IPS-18a (cell line): ENCODE data around the gene PACS1.

ENCODE experiments used
- H3K27ac ChIP-seq: one replicate; pipeline ENCODE4 v1.5.1; 2013; ENCODE audit warnings: low read length
- H3K27me3 ChIP-seq: one replicate; pipeline ENCODE4 v1.6.1; 2013; ENCODE audit warnings: mild to moderate bottlenecking, low read length; ENCODE audit not compliant: control insufficient read depth, insufficient read depth
- H3K36me3 ChIP-seq: one replicate; pipeline ENCODE4 v1.6.1; 2013; ENCODE audit warnings: low read depth, low read length; ENCODE audit not compliant: control insufficient read depth
- H3K4me1 ChIP-seq: one replicate; pipeline ENCODE4 v1.6.1; 2013; ENCODE audit warnings: low read depth, low read length; ENCODE audit not compliant: control insufficient read depth
- H3K4me3 ChIP-seq: one replicate; pipeline ENCODE4 v1.5.1; 2013; ENCODE audit warnings: low read length
- H3K9ac ChIP-seq: one replicate; pipeline ENCODE4 v1.6.1; 2013; ENCODE audit warnings: mild to moderate bottlenecking, low read length, moderate library complexity
- H3K9me3 ChIP-seq: one replicate; pipeline ENCODE4 v1.6.1; 2013; ENCODE audit warnings: low read depth, low read length; ENCODE audit not compliant: control insufficient read depth

PACS1 gene

DNA sequence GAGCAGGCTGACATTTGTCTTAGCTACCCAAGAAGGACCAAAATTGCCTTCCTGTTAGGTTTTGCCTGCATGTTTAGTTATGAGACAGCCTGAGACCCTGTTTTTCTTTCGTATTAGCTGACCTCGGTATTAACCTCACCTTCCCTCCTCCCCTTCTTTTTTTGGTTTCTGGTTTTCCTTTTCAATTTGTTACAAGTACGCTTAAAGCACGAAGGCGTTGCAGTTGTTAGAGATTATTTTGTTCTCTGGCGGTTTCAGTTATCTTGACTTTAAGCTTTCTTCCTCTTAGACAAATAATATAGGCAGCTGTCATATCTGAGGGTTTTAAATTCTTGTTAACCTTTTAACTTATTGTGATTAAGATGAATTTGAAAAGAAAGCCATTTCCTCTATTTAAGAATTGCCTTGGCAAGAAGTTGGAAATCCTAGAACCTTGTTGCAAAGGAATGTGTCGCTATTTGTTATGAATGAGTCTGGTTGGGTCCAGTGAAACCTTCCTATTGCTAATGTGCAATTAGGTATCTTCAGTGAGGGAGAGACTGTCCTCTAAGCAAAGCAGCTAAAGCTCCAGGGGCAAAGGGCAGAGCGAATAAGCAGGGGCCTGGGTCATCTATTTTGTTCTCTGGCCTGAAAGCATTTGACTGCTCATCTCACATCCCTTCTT, 45.7 kb downstream of the PACS1 start:
- Histone ChIP-seq H3K4me1 (peaks cover 33% of the 10 kb centered on the region), H3K9me3 (no peaks in the 10 kb centered on the region), H3K27ac (no peak overlapping the region), H3K9ac (no peak overlapping the region), H3K36me3 (no peaks in the 10 kb centered on the region), H3K4me3 (no peak overlapping the region), H3K27me3 (no peaks in the 10 kb centered on the region)

DNA sequence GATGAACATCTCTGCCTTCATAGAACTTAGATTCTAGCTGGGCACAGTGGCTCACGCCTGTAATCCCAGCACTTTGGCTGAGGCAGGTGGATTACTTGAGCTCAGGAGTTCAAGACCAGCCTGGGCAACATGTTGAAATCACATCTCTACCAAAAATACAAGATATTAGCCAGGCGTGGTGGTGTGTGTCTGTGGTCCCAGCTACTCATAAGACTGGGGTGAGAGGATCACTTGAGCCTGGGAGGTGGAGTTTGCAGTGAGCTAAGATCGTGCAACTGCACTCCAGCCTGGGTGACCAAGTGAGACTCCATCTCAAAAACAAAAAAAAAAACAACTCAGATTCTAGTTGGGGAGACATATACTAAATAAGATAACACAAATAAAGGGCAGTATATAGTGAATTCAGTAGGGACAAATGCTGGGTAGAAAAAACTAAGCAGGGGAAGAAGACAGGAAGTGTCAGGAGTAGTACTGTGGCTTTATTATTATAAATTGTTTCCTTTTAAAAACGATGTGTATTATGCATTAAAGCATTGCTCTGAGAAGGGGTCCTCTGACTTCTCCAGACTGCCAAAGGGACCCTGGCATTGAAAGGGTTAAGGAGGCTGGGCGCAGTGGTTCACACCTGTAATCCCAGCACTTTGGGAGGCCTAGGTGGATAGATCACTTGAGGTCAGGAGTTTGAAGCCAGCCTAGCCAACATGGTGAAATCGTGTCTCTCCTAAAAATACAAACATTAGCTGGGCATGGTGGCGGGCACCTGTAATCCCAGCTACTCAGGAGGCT, 46.7 kb downstream of the PACS1 start:
- no peaks in the 10 kb centered on the region for H3K27me3 ChIP-seq
- no peaks in the 10 kb centered on the region for H3K36me3 ChIP-seq
- H3K9me3 ChIP-seq = no peaks in the 10 kb centered on the region
- no peak overlapping the region for H3K27ac ChIP-seq
- H3K4me3 ChIP-seq = no peak overlapping the region
- H3K9ac ChIP-seq = no peak overlapping the region
- H3K4me1 ChIP-seq = peaks cover 30% of the 10 kb centered on the region

DNA sequence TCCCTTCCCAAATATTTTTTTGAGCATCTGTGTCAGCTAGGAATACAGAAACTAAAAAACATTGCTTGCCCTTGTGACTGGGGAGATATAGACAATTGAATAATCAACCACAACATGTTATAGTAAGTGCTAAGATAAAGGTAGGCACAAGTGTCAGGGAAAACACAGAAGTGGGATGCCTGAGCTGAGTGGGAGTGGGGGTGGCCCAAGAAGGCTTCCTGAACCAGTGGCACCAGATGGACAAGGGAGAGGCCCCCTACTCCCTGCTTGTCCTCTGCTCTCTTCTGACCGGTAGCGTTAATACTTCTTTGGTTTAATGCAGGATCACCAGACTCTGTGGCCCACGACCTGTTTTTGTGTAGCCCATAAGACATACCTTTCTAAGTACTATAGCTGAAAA, 48.8 kb downstream of the PACS1 start:
- Histone ChIP-seq H3K36me3 (no peaks in the 10 kb centered on the region), H3K9ac (no peak overlapping the region), H3K4me3 (no peak overlapping the region), H3K4me1 (peaks cover 15% of the 10 kb centered on the region), H3K27ac (no peak overlapping the region), H3K27me3 (no peaks in the 10 kb centered on the region), H3K9me3 (no peaks in the 10 kb centered on the region)

DNA sequence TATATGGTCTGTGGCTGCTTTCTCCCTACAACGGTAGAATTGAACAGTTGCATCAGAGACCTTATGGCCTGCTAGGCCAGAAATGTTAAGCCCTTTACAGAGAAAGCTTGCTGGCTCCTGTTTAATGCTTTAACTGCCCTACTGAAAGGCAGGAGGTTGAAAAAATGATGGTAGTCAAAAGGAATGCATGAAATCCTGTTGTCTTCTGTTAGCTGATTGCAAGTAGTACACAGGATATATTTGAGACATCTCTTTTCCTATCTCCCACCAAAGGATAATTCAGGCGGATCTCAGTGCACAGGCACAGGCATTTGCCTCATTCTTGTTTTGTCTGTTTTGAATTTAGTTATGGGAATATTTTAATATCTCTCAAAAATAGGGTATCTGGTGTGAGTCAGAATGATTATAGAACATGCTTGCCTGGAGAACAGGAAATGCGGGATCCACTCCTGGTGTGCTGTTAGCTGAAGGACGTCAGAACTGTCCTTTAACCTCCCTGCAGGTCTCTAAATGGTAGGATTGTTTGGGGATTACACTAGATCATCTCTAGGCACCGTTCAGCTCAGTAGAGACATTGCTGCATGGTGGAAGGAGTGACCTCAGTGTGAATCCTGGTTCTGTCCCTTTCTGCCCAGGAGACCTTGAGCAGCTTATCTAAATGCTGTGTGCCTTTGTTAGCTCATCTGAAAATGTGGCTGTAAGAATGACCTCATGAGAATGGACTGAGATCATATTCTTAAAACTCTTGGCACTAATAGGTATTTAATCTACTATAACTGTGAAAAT, 49.5 kb downstream of the PACS1 start:
- H3K36me3 ChIP-seq = no peaks in the 10 kb centered on the region
- H3K4me1 ChIP-seq = peaks cover 15% of the 10 kb centered on the region
- no peak overlapping the region for H3K4me3 ChIP-seq
- no peak overlapping the region for H3K27ac ChIP-seq
- H3K27me3 ChIP-seq = no peaks in the 10 kb centered on the region
- H3K9me3 ChIP-seq = no peaks in the 10 kb centered on the region
- H3K9ac ChIP-seq = no peak overlapping the region

DNA sequence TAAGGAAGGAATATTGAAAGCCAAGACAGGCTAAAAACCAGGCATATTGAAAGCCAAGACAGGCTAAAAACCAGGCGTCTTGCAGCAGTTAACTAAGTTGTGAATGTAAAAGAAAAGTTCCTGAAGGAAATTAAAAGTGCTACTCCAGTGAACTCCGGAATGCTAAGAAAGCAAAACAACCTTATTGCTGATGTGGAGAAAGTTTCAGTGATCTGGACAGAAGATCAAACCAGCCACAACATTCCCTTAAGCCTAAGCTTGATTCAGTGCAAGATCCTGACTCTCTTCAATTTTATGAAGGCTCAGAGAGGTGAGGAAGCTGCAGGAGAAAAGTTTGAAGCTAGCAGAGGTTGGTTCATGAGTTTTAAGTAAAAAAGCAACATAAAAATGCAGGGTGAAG, 51.4 kb downstream of the PACS1 start:
- no peak overlapping the region for H3K9ac ChIP-seq
- H3K4me3 ChIP-seq = no peak overlapping the region
- H3K27me3 ChIP-seq = no peaks in the 10 kb centered on the region
- no peaks in the 10 kb centered on the region for H3K9me3 ChIP-seq
- no peaks in the 10 kb centered on the region for H3K36me3 ChIP-seq
- no peak overlapping the region for H3K27ac ChIP-seq
- H3K4me1 ChIP-seq = peaks cover 15% of the 10 kb centered on the region

DNA sequence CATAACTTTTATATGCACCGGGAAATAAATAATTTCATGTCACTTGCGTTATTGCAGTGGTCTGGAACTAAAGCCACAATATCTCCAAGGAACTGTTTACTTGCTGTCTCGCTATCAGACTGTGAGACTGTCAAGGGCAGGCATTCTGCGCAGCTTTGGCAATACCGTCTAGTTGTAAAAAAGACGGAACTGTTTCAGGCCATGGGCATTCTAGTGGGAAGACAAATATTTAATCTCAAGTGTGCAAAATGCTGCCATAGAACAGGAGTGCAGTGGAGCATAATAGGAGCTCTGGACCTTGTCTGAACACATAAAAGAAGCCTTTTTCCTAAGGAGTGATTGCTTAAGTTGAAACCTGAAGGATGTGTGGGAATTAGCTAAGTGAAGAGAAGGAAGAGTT, 53.8 kb downstream of the PACS1 start:
- Histone ChIP-seq H3K9me3 (no peaks in the 10 kb centered on the region), H3K4me1 (peaks cover 29% of the 10 kb centered on the region), H3K27me3 (no peaks in the 10 kb centered on the region), H3K27ac (no peak overlapping the region), H3K36me3 (no peaks in the 10 kb centered on the region), H3K9ac (no peak overlapping the region), H3K4me3 (no peak overlapping the region)

DNA sequence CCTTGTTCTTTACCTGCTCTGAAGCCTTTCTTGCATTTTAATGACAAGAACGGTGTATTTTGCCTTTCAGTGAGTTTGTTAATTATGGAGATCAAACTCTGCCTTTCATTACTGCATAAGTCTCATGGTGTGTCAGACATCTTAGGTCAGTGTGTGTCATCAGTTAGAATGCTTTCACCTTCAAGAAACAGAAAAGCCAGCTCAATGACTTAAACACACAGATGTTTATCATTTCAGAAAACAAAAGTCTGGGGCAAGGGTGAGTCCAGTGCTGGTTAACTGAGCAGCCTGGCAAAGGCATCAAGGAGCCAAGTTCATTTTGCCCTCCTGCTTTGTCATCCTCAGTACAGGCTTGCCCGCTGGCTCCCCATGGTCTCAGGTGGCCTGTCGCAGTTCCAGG, 54.5 kb downstream of the PACS1 start:
- Histone ChIP-seq H3K9me3 (no peaks in the 10 kb centered on the region), H3K36me3 (no peaks in the 10 kb centered on the region), H3K4me1 (peaks cover 22% of the 10 kb centered on the region), H3K27ac (no peak overlapping the region), H3K4me3 (no peak overlapping the region), H3K9ac (no peak overlapping the region), H3K27me3 (no peaks in the 10 kb centered on the region)

DNA sequence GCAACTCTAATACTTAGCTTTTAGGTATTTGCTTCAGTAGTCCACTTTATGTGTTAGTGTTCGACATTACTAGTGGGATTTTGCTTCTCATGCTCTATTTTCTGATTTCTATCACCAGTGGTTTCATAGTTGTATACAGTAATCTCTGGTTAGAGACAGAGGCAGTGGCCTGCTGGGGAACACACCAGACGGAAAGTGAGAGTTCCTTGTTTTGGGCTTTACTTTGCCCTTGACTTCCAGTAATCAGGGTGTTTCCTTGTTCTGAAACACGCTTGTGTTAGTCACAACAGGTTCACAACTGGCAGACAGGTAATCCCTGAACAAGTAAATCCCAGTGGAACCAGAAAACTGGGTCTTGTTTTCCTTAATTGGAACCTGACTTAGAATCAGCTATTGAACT, 56.0 kb downstream of the PACS1 start:
- no peak overlapping the region for H3K9ac ChIP-seq

DNA sequence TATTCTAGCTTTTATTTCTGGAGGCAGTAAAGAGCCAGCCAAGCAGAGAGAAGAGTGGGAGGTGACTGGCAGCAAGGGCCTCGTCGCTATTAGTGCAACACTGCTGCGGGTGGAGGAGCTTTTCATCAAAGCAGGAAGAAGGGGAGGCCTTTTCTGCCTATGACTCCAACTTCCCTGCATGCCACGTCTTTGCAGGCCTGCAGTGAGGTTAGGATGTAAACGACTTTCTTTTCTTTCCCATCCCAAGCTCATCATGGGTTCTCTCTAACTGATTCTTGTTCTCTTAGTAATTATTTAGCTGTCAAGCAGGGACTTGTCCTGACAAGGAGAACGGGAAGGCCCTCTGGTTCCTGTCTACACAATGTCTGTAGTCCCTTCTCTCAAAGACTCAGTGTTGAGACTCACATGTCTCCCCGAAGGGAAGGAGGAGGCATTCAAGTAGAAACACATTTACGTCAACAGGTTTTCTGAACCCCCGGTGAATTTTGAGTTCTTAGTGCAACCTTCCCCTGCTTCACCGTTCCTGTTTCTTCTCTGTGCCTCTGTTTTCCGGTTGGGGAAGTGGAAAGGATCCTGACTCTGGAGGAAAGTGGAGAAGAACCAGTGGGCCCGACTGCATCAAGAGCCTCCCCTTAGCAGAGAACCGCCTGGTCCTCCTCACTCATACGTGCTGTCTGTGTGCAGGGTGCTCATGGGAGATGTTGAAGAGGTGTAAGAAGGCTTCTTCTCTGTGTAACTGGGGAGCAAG, 56.9 kb downstream of the PACS1 start:
- no peak overlapping the region for H3K9ac ChIP-seq
- no peaks in the 10 kb centered on the region for H3K27me3 ChIP-seq
- no peak overlapping the region for H3K4me3 ChIP-seq
- peaks cover 21% of the 10 kb centered on the region for H3K4me1 ChIP-seq
- H3K9me3 ChIP-seq = no peaks in the 10 kb centered on the region
- no peaks in the 10 kb centered on the region for H3K36me3 ChIP-seq
- no peak overlapping the region for H3K27ac ChIP-seq

More for the DNA sequence above, 56.0 kb downstream of the PACS1 start:
- no peaks in the 10 kb centered on the region for H3K27me3 ChIP-seq
- no peak overlapping the region for H3K27ac ChIP-seq
- H3K4me1 ChIP-seq = peaks cover 21% of the 10 kb centered on the region
- no peaks in the 10 kb centered on the region for H3K9me3 ChIP-seq
- no peak overlapping the region for H3K4me3 ChIP-seq
- no peaks in the 10 kb centered on the region for H3K36me3 ChIP-seq

DNA sequence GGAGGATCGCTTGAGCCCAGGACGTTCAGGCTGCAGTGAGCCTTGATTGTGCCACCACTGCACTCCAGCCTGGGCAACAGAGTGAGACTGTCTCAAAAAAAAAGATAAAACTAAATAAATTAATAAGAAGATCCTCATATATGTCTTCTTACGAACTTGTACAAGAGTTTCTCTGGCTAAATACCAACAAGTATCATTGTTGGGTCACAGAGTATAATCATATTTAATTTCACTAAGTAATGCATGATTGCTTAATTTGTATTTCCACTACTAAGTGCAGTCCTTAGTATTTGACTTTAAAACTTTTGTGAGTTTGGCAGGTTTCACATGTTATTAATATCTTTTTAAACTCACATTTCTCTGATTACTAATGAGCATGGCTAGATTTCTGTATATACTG, 60.9 kb downstream of the PACS1 start:
- no peaks in the 10 kb centered on the region for H3K36me3 ChIP-seq
- H3K27me3 ChIP-seq = no peaks in the 10 kb centered on the region
- no peak overlapping the region for H3K4me3 ChIP-seq
- H3K9me3 ChIP-seq = no peaks in the 10 kb centered on the region
- no peak overlapping the region for H3K27ac ChIP-seq
- H3K9ac ChIP-seq = no peak overlapping the region
- H3K4me1 ChIP-seq = peaks cover 21% of the 10 kb centered on the region

DNA sequence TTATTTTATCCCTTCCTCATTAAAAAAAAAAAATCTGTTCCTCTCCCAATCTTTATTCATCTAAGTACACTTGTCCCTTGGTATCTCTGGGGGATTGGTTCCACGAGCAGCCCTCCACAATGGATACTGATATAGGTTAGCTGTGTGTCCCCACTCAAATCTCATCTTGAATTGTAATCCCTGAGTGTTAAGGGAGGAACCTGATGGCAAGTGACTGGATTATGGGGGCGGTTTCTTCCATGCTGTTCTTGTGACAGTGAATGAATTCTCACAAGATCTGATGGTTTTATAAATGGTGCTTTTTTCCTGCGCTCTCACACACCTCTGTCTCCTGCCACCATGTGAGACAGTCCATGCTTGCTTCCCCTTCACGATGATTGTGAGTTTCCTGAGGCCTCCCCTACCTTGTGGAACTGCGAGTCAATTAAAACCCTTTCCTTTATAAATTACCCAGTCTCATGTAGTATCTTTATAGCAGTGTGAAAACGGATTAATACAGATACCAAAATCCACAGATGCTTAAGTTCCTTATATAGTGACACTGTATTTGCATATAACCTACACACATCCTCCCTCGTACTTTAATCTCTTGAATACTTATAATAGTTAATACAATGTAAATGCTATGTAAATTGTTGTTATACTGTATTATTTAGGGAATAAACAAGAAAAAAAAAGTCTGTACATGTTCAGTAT, 62.0 kb downstream of the PACS1 start:
- H3K9ac ChIP-seq = no peak overlapping the region
- no peak overlapping the region for H3K4me3 ChIP-seq
- H3K4me1 ChIP-seq = peaks cover 10% of the 10 kb centered on the region
- no peaks in the 10 kb centered on the region for H3K9me3 ChIP-seq
- no peak overlapping the region for H3K27ac ChIP-seq
- no peaks in the 10 kb centered on the region for H3K36me3 ChIP-seq
- H3K27me3 ChIP-seq = no peaks in the 10 kb centered on the region
